ENCODE data around the gene F2RL3. TPM values are rescaled to one million over a fixed set of nuclear protein-coding genes. Genes with fewer than 3 reads are reported as not detected.

F2RL3 gene
- total and polyA plus RNA-seq, 2 donors: 0.19 to 1.9 TPM

DNA sequence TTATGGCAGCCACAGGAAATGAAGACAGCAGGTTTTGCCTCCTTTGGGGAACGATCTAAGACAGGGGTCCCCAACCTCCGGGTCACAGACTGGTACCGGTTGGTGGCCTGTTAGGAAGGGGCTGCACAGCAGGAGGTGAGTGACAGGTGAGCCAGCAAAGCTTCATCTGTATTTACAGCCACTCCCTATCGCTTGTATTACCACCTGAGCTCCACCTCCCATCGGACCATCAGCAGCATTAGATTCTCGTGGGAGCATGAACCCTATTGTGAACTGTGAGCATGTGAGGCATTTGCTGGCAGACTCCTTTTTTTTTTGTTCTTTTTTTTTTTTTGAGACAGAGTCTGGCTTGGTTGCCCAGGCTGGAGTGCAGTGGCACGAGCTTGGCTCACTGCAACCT lies 22.2 kb downstream of the F2RL3 start:
- Histone ChIP-seq H3K36me3 (ENCODE audit: control insufficient read depth in 2 of 2, insufficient read depth in 2 of 2, low read length in 1 of 2) (no peaks in the 10 kb centered on the region), H3K27ac (ENCODE audit: low read depth in 1 of 2, low read length in 1 of 2) (no peak overlapping the region), H3K27me3 (ENCODE audit: control insufficient read depth in 2 of 2, insufficient read depth in 1 of 2, low read length in 1 of 2) (no peaks in the 10 kb centered on the region), H3K4me3 (ENCODE audit: low read length in 2 of 2) (no peak overlapping the region), H3K4me1 (ENCODE audit: control insufficient read depth in 2 of 2, insufficient read depth in 2 of 2, low read length in 2 of 2) (no peaks in the 10 kb centered on the region), H3K9me3 (ENCODE audit: control insufficient read depth in 2 of 2, insufficient read depth in 1 of 2, low read length in 1 of 2) (peaks cover 4 to 41% of the 10 kb centered on the region in 2 donors)
- 90% methylated on average over 7 of the region's 7 CpGs for WGBS
- DNase-seq (ENCODE audit: low read depth in 6 of 9, low spot score in 9 of 9): no peak

DNA sequence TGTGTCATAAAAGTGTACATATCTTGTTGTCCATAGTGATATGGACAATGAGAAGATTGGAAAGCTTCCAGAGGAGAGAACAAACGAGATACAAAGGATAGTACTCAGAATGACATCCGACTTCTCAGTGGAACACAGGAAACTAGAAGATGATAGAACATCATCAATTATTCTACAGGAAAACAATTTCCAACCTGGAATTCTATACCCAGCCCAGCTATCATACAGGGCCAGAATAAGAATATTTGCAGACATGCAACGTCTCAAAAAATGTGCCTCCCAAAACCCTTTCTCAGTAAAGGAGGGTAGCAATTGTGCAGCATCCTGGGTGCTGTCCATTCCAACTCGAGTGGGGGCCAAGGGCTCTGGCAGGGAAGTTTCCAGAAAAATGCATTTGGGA lies 24.0 kb downstream of the F2RL3 start:
- Histone ChIP-seq H3K27me3 (ENCODE audit: control insufficient read depth in 2 of 2, insufficient read depth in 1 of 2, low read length in 1 of 2) (no peaks in the 10 kb centered on the region), H3K9me3 (ENCODE audit: control insufficient read depth in 2 of 2, insufficient read depth in 1 of 2, low read length in 1 of 2) (peaks cover 4 to 41% of the 10 kb centered on the region in 2 donors), H3K4me1 (ENCODE audit: control insufficient read depth in 2 of 2, insufficient read depth in 2 of 2, low read length in 2 of 2) (no peaks in the 10 kb centered on the region), H3K4me3 (ENCODE audit: low read length in 2 of 2) (no peak overlapping the region), H3K27ac (ENCODE audit: low read depth in 1 of 2, low read length in 1 of 2) (no peak overlapping the region), H3K36me3 (ENCODE audit: control insufficient read depth in 2 of 2, insufficient read depth in 2 of 2, low read length in 1 of 2) (no peaks in the 10 kb centered on the region)
- no peak for DNase-seq (ENCODE audit: low read depth in 6 of 9, low spot score in 9 of 9)
- WGBS: 91% methylated on average over 4 of the region's 4 CpGs

- no peak overlapping the region for H3K27ac ChIP-seq (ENCODE audit: low read depth in 1 of 2, low read length in 1 of 2)
- no peaks in the 10 kb centered on the region for H3K4me1 ChIP-seq (ENCODE audit: control insufficient read depth in 2 of 2, insufficient read depth in 2 of 2, low read length in 2 of 2)
- H3K9me3 ChIP-seq (ENCODE audit: control insufficient read depth in 2 of 2, insufficient read depth in 1 of 2, low read length in 1 of 2): peaks cover 4 to 41% of the 10 kb centered on the region in 2 donors
- no peak overlapping the region for H3K4me3 ChIP-seq (ENCODE audit: low read length in 2 of 2)
- no peak for DNase-seq (ENCODE audit: low read depth in 6 of 9, low spot score in 9 of 9)
- no peaks in the 10 kb centered on the region for H3K36me3 ChIP-seq (ENCODE audit: control insufficient read depth in 2 of 2, insufficient read depth in 2 of 2, low read length in 1 of 2)
- H3K27me3 ChIP-seq (ENCODE audit: control insufficient read depth in 2 of 2, insufficient read depth in 1 of 2, low read length in 1 of 2): no peaks in the 10 kb centered on the region
- 95% methylated on average over 11 of the region's 11 CpGs for WGBS
These were observed 25.6 kb downstream of the F2RL3 start for GRCh38 chr19:16914421-16914820.

DNA sequence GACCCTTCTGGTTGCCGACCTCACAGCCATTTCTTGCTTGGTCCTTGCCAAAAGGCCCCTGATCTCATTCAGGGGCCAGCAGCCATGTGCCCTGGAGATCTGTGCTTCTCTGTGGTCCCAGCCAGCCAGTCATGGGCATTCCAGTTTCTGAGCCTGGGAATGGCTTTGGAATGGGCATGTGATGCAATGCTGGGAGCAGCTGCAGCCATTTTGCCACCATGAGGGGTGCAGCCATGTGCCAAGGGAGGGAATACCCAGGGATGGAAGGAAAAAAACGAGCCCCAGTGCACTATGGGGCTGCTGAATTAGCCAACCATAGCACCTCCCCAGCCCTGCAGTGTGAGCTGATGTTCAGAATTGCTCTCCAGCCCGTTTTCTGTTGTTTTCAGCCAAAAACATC lies 26.3 kb downstream of the F2RL3 start:
- H3K4me1 ChIP-seq (ENCODE audit: control insufficient read depth in 2 of 2, insufficient read depth in 2 of 2, low read length in 2 of 2): no peaks in the 10 kb centered on the region
- 73% methylated on average over 3 of the region's 3 CpGs for WGBS
- H3K36me3 ChIP-seq (ENCODE audit: control insufficient read depth in 2 of 2, insufficient read depth in 2 of 2, low read length in 1 of 2): no peaks in the 10 kb centered on the region
- no peak overlapping the region for H3K4me3 ChIP-seq (ENCODE audit: low read length in 2 of 2)
- peaks cover 4 to 41% of the 10 kb centered on the region in 2 donors for H3K9me3 ChIP-seq (ENCODE audit: control insufficient read depth in 2 of 2, insufficient read depth in 1 of 2, low read length in 1 of 2)
- no peak for DNase-seq (ENCODE audit: low read depth in 6 of 9, low spot score in 9 of 9)
- no peaks in the 10 kb centered on the region for H3K27me3 ChIP-seq (ENCODE audit: control insufficient read depth in 2 of 2, insufficient read depth in 1 of 2, low read length in 1 of 2)
- H3K27ac ChIP-seq (ENCODE audit: low read depth in 1 of 2, low read length in 1 of 2): no peak overlapping the region

GRCh38 chr19:16915734-16916133 lies 26.9 kb downstream of the F2RL3 start:
- no peak overlapping the region for H3K27ac ChIP-seq (ENCODE audit: low read depth in 1 of 2, low read length in 1 of 2)
- no peaks in the 10 kb centered on the region for H3K27me3 ChIP-seq (ENCODE audit: control insufficient read depth in 2 of 2, insufficient read depth in 1 of 2, low read length in 1 of 2)
- DNase-seq (ENCODE audit: low read depth in 6 of 9, low spot score in 9 of 9): no peak
- H3K4me3 ChIP-seq (ENCODE audit: low read length in 2 of 2): no peak overlapping the region
- H3K36me3 ChIP-seq (ENCODE audit: control insufficient read depth in 2 of 2, insufficient read depth in 2 of 2, low read length in 1 of 2): no peaks in the 10 kb centered on the region
- H3K4me1 ChIP-seq (ENCODE audit: control insufficient read depth in 2 of 2, insufficient read depth in 2 of 2, low read length in 2 of 2): no peaks in the 10 kb centered on the region
- 63% methylated on average over 3 of the region's 3 CpGs for WGBS
- H3K9me3 ChIP-seq (ENCODE audit: control insufficient read depth in 2 of 2, insufficient read depth in 1 of 2, low read length in 1 of 2): peaks cover 4 to 39% of the 10 kb centered on the region in 2 donors

DNA sequence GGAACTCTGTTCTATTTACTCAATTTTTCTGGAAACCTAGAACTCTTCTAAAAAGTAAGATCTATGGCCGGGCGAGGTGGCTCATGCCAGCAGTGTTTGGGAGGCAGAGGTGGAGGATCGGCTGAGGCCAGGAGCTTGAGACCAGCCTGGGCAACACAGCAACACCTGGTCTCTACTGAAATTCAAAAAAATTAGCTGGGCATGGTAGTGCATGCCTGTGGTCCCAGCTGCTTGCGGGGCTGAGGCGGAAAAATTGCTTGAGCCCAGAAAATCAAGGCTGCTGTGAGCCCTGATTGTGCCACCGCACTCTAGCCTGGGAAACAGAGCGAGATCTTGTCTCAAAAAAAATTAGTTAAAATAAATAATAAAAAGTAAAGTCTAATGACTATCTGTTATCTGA lies 28.6 kb downstream of the F2RL3 start:
- WGBS: 82% methylated on average over 7 of the region's 7 CpGs
- no peak for DNase-seq (ENCODE audit: low read depth in 6 of 9, low spot score in 9 of 9)

GRCh38 chr19:16919496-16919895 lies 30.7 kb downstream of the F2RL3 start:
- DNase-seq (ENCODE audit: low read depth in 6 of 9, low spot score in 9 of 9): no peak
- Histone ChIP-seq H3K4me1 (ENCODE audit: control insufficient read depth in 2 of 2, insufficient read depth in 2 of 2, low read length in 2 of 2) (no peaks in the 10 kb centered on the region), H3K9me3 (ENCODE audit: control insufficient read depth in 2 of 2, insufficient read depth in 1 of 2, low read length in 1 of 2) (peaks cover 4 to 22% of the 10 kb centered on the region in 2 donors), H3K27me3 (ENCODE audit: control insufficient read depth in 2 of 2, insufficient read depth in 1 of 2, low read length in 1 of 2) (no peaks in the 10 kb centered on the region), H3K36me3 (ENCODE audit: control insufficient read depth in 2 of 2, insufficient read depth in 2 of 2, low read length in 1 of 2) (no peaks in the 10 kb centered on the region), H3K27ac (ENCODE audit: low read depth in 1 of 2, low read length in 1 of 2) (no peak overlapping the region), H3K4me3 (ENCODE audit: low read length in 2 of 2) (no peak overlapping the region)
- 84% methylated on average over 4 of the region's 4 CpGs for WGBS

More for the DNA sequence above, 28.6 kb downstream of the F2RL3 start:
- no peaks in the 10 kb centered on the region for H3K27me3 ChIP-seq (ENCODE audit: control insufficient read depth in 2 of 2, insufficient read depth in 1 of 2, low read length in 1 of 2)
- H3K4me3 ChIP-seq (ENCODE audit: low read length in 2 of 2): no peak overlapping the region
- H3K4me1 ChIP-seq (ENCODE audit: control insufficient read depth in 2 of 2, insufficient read depth in 2 of 2, low read length in 2 of 2): no peaks in the 10 kb centered on the region
- no peak overlapping the region for H3K27ac ChIP-seq (ENCODE audit: low read depth in 1 of 2, low read length in 1 of 2)
- H3K9me3 ChIP-seq (ENCODE audit: control insufficient read depth in 2 of 2, insufficient read depth in 1 of 2, low read length in 1 of 2): peaks cover 4 to 40% of the 10 kb centered on the region in 2 donors
- H3K36me3 ChIP-seq (ENCODE audit: control insufficient read depth in 2 of 2, insufficient read depth in 2 of 2, low read length in 1 of 2): no peaks in the 10 kb centered on the region

GRCh38 chr19:16920816-16921529 lies 32.2 kb downstream of the F2RL3 start:
- WGBS: 70% methylated on average over 12 of the region's 12 CpGs

GRCh38 chr19:16921766-16922591 lies 33.2 kb downstream of the F2RL3 start:
- DNase-seq (ENCODE audit: low read depth in 6 of 9, low spot score in 9 of 9): no peak
- Histone ChIP-seq H3K4me3 (ENCODE audit: low read length in 2 of 2) (no peak overlapping the region), H3K27me3 (ENCODE audit: control insufficient read depth in 2 of 2, insufficient read depth in 1 of 2, low read length in 1 of 2) (no peaks in the 10 kb centered on the region), H3K4me1 (ENCODE audit: control insufficient read depth in 2 of 2, insufficient read depth in 2 of 2, low read length in 2 of 2) (no peaks in the 10 kb centered on the region), H3K36me3 (ENCODE audit: control insufficient read depth in 2 of 2, insufficient read depth in 2 of 2, low read length in 1 of 2) (no peaks in the 10 kb centered on the region), H3K27ac (ENCODE audit: low read depth in 1 of 2, low read length in 1 of 2) (no peak overlapping the region), H3K9me3 (ENCODE audit: control insufficient read depth in 2 of 2, insufficient read depth in 1 of 2, low read length in 1 of 2) (peaks cover 0 to 26% of the 10 kb centered on the region in 2 donors)
- 94% methylated on average over 21 of the region's 21 CpGs for WGBS

More at GRCh38 chr19:16920816-16921529, 32.2 kb downstream of the F2RL3 start:
- Histone ChIP-seq H3K4me1 (ENCODE audit: control insufficient read depth in 2 of 2, insufficient read depth in 2 of 2, low read length in 2 of 2) (no peaks in the 10 kb centered on the region), H3K4me3 (ENCODE audit: low read length in 2 of 2) (no peak overlapping the region), H3K27ac (ENCODE audit: low read depth in 1 of 2, low read length in 1 of 2) (no peak overlapping the region), H3K36me3 (ENCODE audit: control insufficient read depth in 2 of 2, insufficient read depth in 2 of 2, low read length in 1 of 2) (no peaks in the 10 kb centered on the region), H3K9me3 (ENCODE audit: control insufficient read depth in 2 of 2, insufficient read depth in 1 of 2, low read length in 1 of 2) (peaks cover 0 to 19% of the 10 kb centered on the region in 2 donors), H3K27me3 (ENCODE audit: control insufficient read depth in 2 of 2, insufficient read depth in 1 of 2, low read length in 1 of 2) (no peaks in the 10 kb centered on the region)
- DNase-seq (ENCODE audit: low read depth in 6 of 9, low spot score in 9 of 9): no peak
